Chondrocyte (in vitro differentiated cells): ENCODE results near the gene VAV2. TPM values are rescaled to one million over a fixed set of nuclear protein-coding genes. Genes with fewer than 3 reads are reported as not detected.

ENCODE experiments used
- DNase-seq: peaks from one replicate; pipeline ENCODE4 v3.0.0; 2021; ENCODE audit warnings: mixed read lengths, low spot score
- H3K27ac Mint-ChIP-seq: one replicate; pipeline ENCODE4 v1.8.0; 2021; ENCODE audit warnings: mild to moderate bottlenecking, moderate library complexity, mixed read lengths; ENCODE audit not compliant: unreplicated experiment
- H3K27me3 Mint-ChIP-seq: 2 replicates; pipeline ENCODE4 v1.8.0; 2021; ENCODE audit warnings: low read depth, mixed read lengths
- H3K36me3 Mint-ChIP-seq: 2 replicates; pipeline ENCODE4 v1.8.0; 2021; ENCODE audit warnings: low read depth, mixed read lengths
- H3K4me1 Mint-ChIP-seq: 2 replicates; pipeline ENCODE4 v1.8.0; 2021; ENCODE audit warnings: low read depth, mild to moderate bottlenecking, mixed read lengths
- H3K4me3 Mint-ChIP-seq: one replicate; pipeline ENCODE4 v1.8.0; 2021; ENCODE audit warnings: mild to moderate bottlenecking, moderate library complexity, mixed read lengths; ENCODE audit not compliant: unreplicated experiment
- H3K9me3 Mint-ChIP-seq: 2 replicates; pipeline ENCODE4 v1.8.0; 2021; ENCODE audit warnings: low read depth, mixed read lengths
- total RNA-seq: library from RNA; stranded (reverse); gene quantifications from 3 replicates; pipeline ENCODE4 v1.2.1, GENCODE V29; 2021
- TF ChIP-seq, protein P1 (sequence below): fragments of 200-600 bp; sonication (generic); IDR thresholded peaks from 2 replicates; pipeline ENCODE4 v1.5.0; 2021; ENCODE audit warnings: antibody characterized with exemption, mild to moderate bottlenecking, moderate library complexity

VAV2 gene
- total RNA-seq, 1 donor from 2014 or later = 17.7 TPM

DNA sequence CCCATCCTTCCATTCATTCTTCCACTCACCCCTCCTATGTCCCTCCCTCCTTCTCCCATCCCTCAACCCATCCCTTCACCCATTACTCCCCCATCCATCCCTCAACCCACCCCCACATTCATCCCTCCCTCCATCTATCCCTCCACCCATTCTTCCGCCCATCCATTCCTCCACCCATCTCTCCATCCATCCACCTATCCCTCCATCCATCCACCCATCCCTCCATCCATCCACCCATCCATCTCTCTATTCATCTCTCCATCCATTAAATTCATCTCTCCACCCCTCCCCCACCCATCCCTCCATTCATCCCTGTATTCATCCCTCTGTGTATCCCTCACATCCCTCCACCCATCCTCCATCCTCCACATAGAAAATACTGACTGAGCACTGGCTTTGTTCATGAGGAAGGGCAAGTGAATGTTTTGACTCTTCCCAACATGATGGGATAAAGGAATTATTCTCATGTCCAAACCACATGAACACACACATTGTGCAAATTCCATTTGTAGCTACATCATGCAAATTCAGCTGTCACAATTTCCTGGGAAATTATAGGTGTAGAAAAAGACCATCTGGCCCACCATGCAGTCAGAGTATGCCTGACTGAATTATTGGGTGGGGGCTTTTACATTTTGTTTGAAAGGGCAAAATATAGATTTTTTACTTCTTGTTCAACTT lies 6.9 kb upstream of the VAV2 start:
- TF ChIP-seq, protein P1, sequence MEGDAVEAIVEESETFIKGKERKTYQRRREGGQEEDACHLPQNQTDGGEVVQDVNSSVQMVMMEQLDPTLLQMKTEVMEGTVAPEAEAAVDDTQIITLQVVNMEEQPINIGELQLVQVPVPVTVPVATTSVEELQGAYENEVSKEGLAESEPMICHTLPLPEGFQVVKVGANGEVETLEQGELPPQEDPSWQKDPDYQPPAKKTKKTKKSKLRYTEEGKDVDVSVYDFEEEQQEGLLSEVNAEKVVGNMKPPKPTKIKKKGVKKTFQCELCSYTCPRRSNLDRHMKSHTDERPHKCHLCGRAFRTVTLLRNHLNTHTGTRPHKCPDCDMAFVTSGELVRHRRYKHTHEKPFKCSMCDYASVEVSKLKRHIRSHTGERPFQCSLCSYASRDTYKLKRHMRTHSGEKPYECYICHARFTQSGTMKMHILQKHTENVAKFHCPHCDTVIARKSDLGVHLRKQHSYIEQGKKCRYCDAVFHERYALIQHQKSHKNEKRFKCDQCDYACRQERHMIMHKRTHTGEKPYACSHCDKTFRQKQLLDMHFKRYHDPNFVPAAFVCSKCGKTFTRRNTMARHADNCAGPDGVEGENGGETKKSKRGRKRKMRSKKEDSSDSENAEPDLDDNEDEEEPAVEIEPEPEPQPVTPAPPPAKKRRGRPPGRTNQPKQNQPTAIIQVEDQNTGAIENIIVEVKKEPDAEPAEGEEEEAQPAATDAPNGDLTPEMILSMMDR = no peak

GRCh38 chr9:133997584-133997983 lies 5.5 kb upstream of the VAV2 start:
- Mint-ChIP-seq H3K4me1 (peaks cover 21% of the 10 kb centered on the region), H3K4me3 (no peak overlapping the region), H3K27me3 (no peaks in the 10 kb centered on the region), H3K9me3 (no peaks in the 10 kb centered on the region), H3K36me3 (no peaks in the 10 kb centered on the region), H3K27ac (no peak overlapping the region)
- no peak for DNase-seq
- TF ChIP-seq, protein P1 = no peak

More for the DNA sequence above, 6.9 kb upstream of the VAV2 start:
- Mint-ChIP-seq H3K36me3 (no peaks in the 10 kb centered on the region), H3K27me3 (no peaks in the 10 kb centered on the region), H3K4me1 (peaks cover 14% of the 10 kb centered on the region), H3K27ac (no peak overlapping the region), H3K9me3 (no peaks in the 10 kb centered on the region), H3K4me3 (no peak overlapping the region)
- DNase-seq = no peak

- H3K27ac Mint-ChIP-seq = no peak overlapping the region
- no peak overlapping the region for H3K4me3 Mint-ChIP-seq
- no peaks in the 10 kb centered on the region for H3K27me3 Mint-ChIP-seq
- peaks cover 21% of the 10 kb centered on the region for H3K4me1 Mint-ChIP-seq
- H3K36me3 Mint-ChIP-seq = no peaks in the 10 kb centered on the region
- TF ChIP-seq, protein P1 = no peak
- no peaks in the 10 kb centered on the region for H3K9me3 Mint-ChIP-seq
- DNase-seq = peak; percentile 69
Measured at GRCh38 chr9:133996531-133997520, 4.7 kb upstream of the VAV2 start.

GRCh38 chr9:133995012-133995896 lies 3.1 kb upstream of the VAV2 start:
- TF ChIP-seq, protein P1 = no peak
- Mint-ChIP-seq H3K4me1 (peaks cover 30% of the 10 kb centered on the region), H3K9me3 (no peaks in the 10 kb centered on the region), H3K27ac (no peak overlapping the region), H3K36me3 (no peaks in the 10 kb centered on the region), H3K27me3 (no peaks in the 10 kb centered on the region), H3K4me3 (no peak overlapping the region)
- DNase-seq = peak; percentile 72
